ENCODE measurements around the gene PNPLA1. TPM values are rescaled to one million over a fixed set of nuclear protein-coding genes. Genes with fewer than 3 reads are reported as not detected.

PNPLA1 gene
- total RNA-seq, 1 experiment from 2014 or later: not detected

- H3K36me3 Mint-ChIP-seq: peaks cover 4% of the 10 kb centered on the region; the same call in 1 of the 2 replicates
- ChIA-PET POLR2A (no interaction called here), CTCF (interaction anchor here (0.6 to 1.0 kb wide), 3 partner anchors 36 to 191 kb away, joined by 3 to 4 read pairs (median 4); no protein-coding TSS in a partner anchor)
- DNase-seq (ENCODE audit: low spot score) (no peak), ATAC-seq (no peak)
- no peak for TF ChIP-seq MXD4 (CRISPR knock-in tag; IDR thresholded peaks at IDR 0.05; ENCODE audit: borderline replicate concordance)
- no peak for TF ChIP-seq NR2C2 (CRISPR knock-in tag; IDR thresholded peaks at IDR 0.05)
- no peak for TF ChIP-seq TCF7 (CRISPR knock-in tag; IDR thresholded peaks at IDR 0.05; ENCODE audit: low read depth)
- TF ChIP-seq JAZF1 (CRISPR knock-in tag; IDR thresholded peaks at IDR 0.05): no peak
- no peak for TF ChIP-seq AR (CRISPR knock-in tag; IDR thresholded peaks at IDR 0.05)
- TF ChIP-seq ARID4B (CRISPR knock-in tag; IDR thresholded peaks at IDR 0.05; ENCODE audit: borderline replicate concordance): no peak
- TF ChIP-seq ZNF232 (CRISPR knock-in tag; IDR thresholded peaks at IDR 0.05): no peak
- TF ChIP-seq ZSCAN18 (CRISPR knock-in tag; IDR thresholded peaks at IDR 0.05): no peak
- H3K27ac Mint-ChIP-seq: no peak overlapping the region
- peaks cover 9% of the 10 kb centered on the region for H3K9me3 Mint-ChIP-seq
- H3K4me1 Mint-ChIP-seq: peaks cover 8% of the 10 kb centered on the region
- peaks cover 3% of the 10 kb centered on the region; the same call in 1 of the 2 replicates for H3K27me3 Mint-ChIP-seq (ENCODE audit: low read depth)
- no peak overlapping the region for H3K4me3 Mint-ChIP-seq
These were observed 4.1 kb upstream of the PNPLA1 start for GRCh38 chr6:36265744-36266143.

DNA sequence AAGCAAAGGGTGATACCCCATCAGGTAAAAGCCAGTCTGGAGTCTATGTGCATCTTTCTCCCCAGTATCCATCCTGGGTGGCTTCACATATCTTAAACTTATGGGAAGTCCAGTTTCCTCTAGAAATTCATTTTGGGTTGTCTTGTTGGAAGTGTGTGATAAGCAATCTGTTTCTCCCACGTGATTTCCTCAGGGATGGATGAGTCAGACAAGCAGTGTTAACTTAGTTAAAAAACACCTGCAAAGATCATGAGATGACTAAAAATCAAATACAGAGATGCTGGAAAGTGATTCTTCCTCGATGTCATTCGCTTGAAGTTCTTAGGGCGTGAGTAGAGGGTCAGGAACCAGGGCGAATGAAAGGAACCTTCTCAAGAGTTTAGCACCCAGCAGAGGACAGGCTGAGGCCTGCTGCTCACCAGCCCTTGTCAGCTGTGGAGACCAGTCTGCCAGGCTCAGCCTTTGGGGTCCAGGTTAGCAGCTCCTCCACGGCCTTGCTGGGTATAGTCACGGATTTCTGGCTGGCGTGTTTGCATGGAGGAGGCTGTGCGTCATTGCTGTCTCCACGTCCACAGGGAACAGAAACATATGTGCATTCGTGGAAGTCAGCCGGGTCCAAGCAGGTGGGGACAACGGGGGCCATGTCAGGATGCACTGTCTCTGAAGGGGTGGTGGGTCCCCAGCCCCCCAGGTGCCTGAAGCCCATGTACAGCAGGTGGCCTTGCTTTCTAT, 2.8 kb upstream of the PNPLA1 start:
- ATAC-seq (no peak), DNase-seq (ENCODE audit: low spot score) (no peak)
- ChIA-PET CTCF (interaction anchor here (1.0 kb wide), 1 partner anchor 35 kb away, joined by 4 read pairs; no protein-coding TSS in a partner anchor), POLR2A (no interaction called here)
- Mint-ChIP-seq H3K9me3 (peaks cover 9% of the 10 kb centered on the region), H3K27me3 (ENCODE audit: low read depth) (peaks cover 3% of the 10 kb centered on the region; the same call in 1 of the 2 replicates), H3K4me3 (no peak overlapping the region), H3K27ac (no peak overlapping the region), H3K36me3 (peaks cover 4% of the 10 kb centered on the region; the same call in 1 of the 2 replicates), H3K4me1 (peaks cover 8% of the 10 kb centered on the region)
- TF ChIP-seq, protein P1, sequence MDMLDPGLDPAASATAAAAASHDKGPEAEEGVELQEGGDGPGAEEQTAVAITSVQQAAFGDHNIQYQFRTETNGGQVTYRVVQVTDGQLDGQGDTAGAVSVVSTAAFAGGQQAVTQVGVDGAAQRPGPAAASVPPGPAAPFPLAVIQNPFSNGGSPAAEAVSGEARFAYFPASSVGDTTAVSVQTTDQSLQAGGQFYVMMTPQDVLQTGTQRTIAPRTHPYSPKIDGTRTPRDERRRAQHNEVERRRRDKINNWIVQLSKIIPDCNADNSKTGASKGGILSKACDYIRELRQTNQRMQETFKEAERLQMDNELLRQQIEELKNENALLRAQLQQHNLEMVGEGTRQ (CRISPR knock-in tag; IDR thresholded peaks at IDR 0.05): no peak
- TF ChIP-seq ZNF423 (CRISPR knock-in tag; IDR thresholded peaks at IDR 0.05) (no peak), ERG (CRISPR knock-in tag; IDR thresholded peaks at IDR 0.05) (no peak), AR (CRISPR knock-in tag; IDR thresholded peaks at IDR 0.05) (no peak), PRRX2 (CRISPR knock-in tag; IDR thresholded peaks at IDR 0.05) (no peak), ZNF396 (CRISPR knock-in tag; IDR thresholded peaks at IDR 0.05; ENCODE audit: borderline replicate concordance) (no peak), ZNF512 (CRISPR knock-in tag; IDR thresholded peaks at IDR 0.05; ENCODE audit: borderline replicate concordance) (no peak), ZBTB21 (CRISPR knock-in tag; IDR thresholded peaks at IDR 0.05; ENCODE audit: borderline replicate concordance) (no peak)

Measured in WTC11 (cell line).